CD4-positive, alpha-beta T cell treated with Interleukin-2 at 100 ng/mL for 4 hours (primary cell): ENCODE results near the gene DOCK6.
"Not testable (repeated sequence)": the region's sequence is repeated elsewhere in the genome, so short reads cannot be mapped to it uniquely, and the experiment has no call there.

Experiments
- DNase-seq: peaks from one replicate; pipeline ENCODE4 v3.0.0-alpha.2; 2020; ENCODE audit warnings: low spot score

The DOCK6 gene

DNA sequence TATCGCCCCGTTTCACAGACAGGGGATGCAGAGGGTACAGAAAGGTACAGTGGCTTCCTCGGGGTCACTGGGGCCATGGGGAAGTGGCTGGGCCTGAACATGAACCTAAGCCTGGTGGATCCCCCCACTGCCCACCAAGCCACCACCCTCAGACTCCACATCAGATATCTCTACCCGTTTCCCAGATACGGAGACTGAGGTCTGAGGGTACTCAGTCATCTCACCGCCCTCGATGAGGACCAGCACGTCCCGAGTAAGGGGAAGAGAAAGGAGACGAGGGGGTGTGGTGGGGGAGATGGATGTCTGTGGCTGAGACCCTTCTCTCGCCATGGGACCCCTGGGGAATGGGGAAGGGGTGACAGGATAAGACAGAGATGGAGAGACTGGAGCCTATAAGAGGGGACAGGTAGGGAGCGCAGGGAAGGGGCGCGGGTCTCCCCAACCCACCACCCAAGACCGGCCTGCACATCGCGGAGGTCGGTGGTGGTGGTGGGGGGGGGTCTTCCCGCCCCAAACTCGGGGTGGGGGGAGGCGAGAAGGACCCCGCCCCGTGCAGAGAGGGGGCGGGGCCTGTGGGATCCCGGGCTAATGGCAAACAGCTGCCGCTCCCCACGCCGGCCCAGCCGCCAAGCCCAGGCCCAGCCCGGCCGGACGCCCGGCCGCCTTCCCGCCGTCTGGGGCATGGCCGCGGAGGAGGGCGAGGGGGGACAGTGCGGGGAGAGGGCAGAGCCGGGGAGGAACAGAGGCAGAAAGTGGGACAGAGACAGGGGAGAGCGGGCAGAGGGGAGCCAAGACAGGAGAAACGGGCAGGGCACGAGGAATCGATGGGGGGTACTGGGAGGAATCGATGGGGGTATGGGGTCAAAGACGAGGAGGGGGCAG lies 65.7 kb downstream of the DOCK6 start:
- DNase-seq = no peak

GRCh38 chr19:11195681-11196080 lies 66.6 kb downstream of the DOCK6 start:
- DNase-seq = no peak

DNA sequence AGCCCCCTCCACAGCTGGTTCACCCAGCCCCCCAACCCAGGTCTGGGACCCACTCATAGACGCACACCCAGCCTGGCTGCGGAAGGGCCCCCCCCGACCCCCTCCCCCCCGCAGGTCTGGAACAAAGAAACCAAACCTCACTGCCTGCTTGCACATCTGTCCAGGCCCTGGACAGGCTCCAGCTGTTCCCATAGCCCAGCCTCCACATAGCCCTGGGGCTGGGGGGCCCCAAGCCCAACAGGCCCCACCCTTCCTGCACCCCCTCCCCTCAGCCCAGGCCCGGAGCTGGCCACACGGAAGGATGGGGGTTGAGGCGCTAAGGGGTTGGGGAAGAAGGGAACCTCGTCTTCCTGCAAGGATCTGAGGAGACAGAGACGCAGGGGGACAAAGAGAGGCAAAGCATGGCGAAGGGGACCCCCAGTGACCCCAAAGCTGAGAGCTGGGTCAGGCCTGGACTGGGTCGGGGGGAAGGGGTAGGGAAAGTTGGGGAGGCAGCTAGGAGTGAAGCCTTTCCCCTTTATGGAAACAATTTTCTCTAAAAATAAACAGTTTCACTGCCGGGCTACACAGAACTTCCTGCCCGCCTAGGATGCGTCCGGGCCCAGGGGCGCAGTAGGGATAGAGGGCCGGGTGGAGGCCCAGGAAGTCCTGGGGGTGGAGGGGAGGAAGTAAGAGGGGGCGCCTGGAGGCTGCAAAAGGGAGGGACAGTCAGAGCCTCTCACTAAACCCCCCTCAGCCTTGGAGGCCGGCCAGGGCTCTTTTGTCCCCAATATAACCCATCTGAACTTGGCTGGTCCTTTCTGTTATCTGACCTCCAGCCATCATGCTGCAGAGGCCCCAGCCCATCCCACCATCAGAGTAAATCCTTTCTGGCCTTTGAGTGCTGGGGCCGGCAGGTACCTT lies 67.4 kb downstream of the DOCK6 start:
- no peak for DNase-seq

DNA sequence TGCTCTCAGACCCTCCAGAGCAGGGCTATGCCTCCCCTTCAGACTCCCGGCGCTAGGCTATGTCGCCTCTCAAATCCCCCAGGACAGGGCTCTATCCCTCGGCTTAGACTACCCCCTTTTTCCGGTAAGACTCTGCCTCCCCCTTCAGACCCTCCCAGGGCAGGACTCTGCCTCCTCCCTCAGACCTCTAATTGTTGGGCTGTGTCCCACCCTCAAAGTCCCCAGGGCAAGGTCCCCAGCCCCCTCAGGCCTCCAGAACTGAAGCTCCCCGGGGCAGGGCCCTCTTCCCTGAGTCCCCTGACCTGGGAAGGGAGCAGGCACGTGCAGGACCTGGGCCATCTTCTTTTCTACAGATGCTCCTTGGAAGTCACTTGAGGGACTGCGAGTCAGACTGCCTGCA lies 68.2 kb downstream of the DOCK6 start:
- no peak for DNase-seq

DNA sequence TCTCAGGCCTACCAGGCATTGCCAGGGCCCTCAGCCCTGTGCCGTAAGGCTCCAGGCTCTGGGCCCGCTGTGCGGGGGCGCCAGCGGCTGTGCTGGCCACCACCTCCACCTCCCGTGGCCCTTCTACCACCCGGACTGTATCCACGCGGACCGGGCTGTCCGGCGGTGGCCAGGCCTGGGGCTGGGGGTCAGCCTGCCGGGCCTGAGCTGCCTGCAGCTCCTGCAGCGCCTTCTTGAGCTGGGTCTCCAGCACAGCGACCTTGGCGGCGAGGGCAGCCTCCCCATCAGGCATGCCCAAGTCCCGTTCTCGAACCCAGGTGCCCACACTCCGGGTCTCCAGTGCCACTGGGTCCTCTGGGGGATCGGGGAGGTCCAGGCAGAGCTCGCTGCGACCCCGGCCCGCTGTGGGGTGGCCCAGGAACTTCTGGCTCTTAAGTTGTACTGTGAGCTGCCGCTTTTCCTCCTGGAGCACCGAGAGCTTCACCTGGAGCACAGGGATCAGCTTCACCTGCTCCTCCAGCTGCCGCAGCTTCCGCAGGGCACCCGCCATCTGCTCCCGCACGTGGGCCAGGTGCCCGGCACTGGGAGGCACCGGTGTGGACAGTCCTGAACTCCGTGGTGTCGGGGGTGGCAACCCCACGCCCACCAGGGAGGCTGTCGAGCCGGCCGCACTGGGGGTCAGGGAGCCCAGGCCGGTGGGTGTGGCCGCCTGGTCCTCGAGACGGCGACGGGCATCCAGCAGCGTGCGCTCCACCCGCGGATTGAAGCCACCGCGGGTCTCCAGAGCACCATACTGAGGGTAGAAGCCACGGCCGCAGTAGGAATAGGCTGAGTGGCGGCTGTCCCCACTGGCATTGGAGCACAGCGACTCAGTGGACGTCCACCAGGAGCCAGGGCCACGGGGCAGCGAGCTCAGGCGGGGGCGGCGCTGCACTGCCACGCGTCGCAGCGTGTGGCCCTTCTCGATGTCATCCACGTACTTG lies 69.1 kb downstream of the DOCK6 start:
- DNase-seq = no peak

DNA sequence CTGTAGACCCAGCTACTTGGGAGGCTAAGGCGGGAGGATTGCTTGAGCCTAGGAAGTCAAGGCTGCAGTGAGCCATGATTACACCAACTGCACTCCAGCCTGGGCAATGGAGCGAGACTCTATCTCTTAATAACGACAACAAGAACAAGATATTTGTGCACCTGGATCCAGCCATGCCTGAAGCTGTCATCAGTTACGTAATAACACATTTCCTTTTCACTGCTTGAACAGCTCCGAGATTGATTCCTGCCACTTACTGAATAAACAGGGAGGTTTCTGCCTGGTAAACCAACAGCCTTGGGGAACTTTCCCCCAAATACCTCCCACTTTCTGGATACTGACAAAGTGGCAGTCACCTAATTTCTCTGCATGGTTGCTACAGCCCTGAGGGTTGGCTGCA lies 70.4 kb downstream of the DOCK6 start:
- DNase-seq = no peak

DNA sequence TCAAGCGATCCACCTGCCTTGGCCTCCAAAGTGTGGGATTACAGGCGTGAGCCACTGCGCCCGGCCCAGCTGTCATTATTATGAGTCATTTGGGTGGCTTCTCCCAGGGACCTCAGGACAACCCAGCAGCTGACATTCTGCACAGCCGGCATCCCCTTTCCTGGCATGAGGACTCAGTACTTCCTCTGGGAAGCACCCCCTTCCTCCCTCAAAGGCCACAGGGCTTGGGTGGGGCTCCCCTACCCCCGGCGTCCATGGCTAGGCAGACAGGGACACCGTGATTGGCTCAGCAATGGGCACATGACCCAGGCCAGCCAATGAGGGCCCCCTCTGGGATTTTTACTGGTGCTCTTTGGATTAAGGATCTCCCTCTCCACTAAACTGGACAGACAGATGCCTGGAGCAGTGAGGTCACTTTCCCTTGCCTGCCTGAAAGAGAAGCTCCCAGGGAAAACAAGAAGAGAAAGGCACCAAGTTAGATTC lies 71.0 kb downstream of the DOCK6 start:
- DNase-seq = no peak

GRCh38 chr19:11190501-11190900 lies 71.8 kb downstream of the DOCK6 start:
- no peak for DNase-seq

DNA sequence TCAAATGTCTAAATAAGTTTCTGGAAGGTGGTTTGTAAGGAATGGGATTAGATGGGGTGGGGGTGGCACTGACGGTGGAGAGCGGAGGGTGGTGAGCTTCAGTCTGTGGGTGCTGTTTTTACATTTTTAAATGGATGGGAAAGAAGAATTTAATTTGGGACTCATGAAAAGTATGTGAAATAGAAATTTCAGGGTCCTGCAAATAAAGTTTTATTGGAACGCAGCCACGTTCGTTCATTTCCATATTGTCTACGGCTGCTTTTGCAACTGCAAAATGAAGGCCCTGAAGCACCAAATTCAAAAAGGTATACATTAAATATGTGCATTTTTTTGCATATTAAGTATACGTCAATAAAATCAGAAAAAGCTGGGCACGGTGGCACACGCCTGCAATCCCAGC lies 74.9 kb downstream of the DOCK6 start:
- DNase-seq = no peak

GRCh38 chr19:11182994-11183393 lies 79.3 kb downstream of the DOCK6 start:
- no peak for DNase-seq

- DNase-seq = no peak
These were observed 80.8 kb downstream of the DOCK6 start for GRCh38 chr19:11181488-11181887.

- DNase-seq = not testable (repeated sequence)
These were observed 81.3 kb downstream of the DOCK6 start for GRCh38 chr19:11180975-11181374.

DNA sequence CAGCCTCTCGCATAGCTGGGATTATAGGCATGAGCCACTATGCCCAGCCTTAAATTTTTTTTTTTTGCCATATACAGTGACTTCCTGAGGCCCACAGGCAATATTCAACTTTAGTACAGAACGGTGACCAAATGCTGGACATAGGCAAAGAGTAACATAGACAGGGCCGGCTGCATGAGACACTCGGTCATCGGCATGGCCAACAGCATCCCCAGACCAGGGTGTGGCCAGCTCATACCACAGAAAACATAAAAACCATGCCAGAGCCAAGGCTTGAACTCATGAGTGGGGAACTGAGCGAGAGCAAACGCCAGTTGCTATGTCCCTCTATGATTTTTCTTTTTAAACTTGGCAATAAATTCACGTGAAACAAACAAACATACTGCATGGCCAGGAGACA lies 82.0 kb downstream of the DOCK6 start:
- no peak for DNase-seq

GRCh38 chr19:11179716-11180297 lies 82.5 kb downstream of the DOCK6 start:
- no peak for DNase-seq

- DNase-seq = not testable (repeated sequence)
These were observed 83.2 kb downstream of the DOCK6 start for GRCh38 chr19:11179145-11179465.

GRCh38 chr19:11177592-11177991 lies 84.7 kb downstream of the DOCK6 start:
- no peak for DNase-seq

GRCh38 chr19:11176466-11177193 lies 85.7 kb downstream of the DOCK6 start:
- no peak for DNase-seq

DNA sequence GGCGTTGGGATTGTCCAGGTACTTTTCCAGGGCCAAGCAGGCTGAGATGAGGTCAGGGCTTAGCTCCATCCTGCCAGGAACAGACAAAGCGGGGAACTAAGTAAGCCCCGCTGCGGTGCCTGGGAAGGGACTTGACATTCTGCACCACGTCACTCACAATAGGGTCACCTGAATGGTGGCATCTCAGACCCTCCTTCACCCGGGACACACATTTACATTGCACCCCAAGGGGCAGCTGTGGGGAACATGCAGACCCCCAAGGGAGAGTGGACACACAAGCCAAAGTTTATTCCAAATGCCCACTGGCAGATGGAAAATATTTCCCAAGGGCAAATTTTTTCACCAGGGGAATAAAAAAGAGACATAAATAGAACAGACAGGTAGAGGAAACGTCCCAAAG lies 86.4 kb downstream of the DOCK6 start:
- DNase-seq = no peak

- DNase-seq = no peak
These were observed 88.0 kb downstream of the DOCK6 start for GRCh38 chr19:11174336-11174735.

DNA sequence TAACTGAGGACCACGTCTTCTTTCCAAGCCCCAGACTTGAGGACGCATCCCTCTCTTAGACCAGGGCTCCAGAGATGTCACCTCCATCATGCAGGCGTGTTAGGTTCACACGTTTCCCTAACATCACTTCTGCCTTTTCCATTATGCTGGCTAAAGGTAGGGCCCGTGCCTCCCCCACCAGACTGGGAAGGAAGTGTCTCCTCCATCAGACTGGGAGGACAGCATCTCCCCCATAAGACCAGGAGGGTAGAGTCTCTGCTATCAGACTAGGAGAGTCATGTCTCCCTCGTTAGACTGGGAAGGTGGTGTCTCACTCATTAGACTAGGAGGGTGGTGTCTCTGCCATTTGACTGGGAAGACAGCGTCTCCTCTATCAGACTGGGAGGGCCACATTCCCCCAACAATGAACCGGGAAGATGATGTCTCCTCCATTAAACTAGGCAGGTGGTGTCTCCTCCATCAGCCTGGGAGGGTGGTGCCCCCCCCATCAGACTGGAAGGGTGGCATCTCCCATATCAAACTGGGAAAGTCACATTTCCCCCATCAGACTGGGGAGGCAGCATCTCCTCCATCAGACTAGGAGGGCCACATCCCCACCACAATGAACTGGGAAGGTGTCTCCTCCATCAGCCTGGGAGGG lies 88.7 kb downstream of the DOCK6 start:
- no peak for DNase-seq
